ENCODE data around the gene NTM.
A peak's percentile ranks its signal among the peaks of the same experiment; 100 is the strongest.

NTM gene

GRCh38 chr11:131370090-131370751 is at the start of gene NTM:
NTM (plus strand) TSS chr11:131370615.
- DNase-seq = peak; percentile 54

DNA sequence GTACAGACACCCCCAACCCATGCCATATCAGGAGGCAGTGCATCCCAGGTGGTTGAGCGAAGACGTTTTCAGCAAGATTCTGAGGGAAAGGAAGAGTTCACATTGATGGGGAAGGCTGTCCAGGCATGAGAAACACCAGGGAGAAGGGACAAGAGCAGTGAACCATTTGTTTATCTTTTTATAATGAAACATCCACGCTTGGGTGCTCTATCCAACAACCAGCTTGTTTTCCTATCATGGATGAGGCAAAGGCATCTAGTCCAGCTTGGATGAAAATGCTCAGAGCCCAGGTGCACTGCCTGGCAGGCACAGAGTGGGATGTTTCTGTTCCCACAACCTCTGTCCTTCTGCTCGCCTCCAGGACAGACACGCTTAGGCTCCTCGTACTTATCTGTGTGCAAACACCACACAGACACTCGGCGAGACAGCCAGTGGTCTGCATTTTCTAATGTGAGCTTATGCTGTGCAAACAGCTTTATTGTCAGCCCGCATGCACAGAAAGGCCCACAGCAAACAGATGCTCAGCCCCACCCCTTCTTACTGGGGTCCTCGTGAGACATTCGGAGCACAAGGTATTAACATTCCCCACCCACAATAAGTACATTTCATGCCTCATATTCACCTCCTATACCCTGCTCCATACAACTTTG is 45.4 kb upstream of the NTM start:
- no peak for DNase-seq

- DNase-seq = no peak
These were observed 43.6 kb upstream of the NTM start for GRCh38 chr11:131326829-131327228.

DNA sequence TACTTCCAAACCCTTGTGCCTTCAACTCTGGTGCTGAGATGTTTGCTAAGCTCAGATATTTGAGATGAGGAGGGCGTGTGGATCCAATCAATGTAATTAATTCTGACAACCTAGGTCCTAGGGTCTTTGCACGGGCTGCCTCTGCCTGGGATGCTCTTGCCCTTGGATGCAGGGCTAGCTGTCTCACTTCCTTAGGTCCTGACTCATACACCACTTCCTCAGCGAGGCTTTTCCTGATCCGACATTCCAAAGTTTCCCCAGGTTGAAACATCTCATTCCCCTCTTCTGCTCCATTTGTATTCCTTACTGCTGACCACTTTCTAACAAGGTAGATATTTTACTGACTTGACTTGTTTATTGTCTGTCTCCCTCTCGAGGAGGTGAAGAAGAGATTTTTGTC is 43.0 kb upstream of the NTM start:
- peak; percentile 48 for DNase-seq

DNA sequence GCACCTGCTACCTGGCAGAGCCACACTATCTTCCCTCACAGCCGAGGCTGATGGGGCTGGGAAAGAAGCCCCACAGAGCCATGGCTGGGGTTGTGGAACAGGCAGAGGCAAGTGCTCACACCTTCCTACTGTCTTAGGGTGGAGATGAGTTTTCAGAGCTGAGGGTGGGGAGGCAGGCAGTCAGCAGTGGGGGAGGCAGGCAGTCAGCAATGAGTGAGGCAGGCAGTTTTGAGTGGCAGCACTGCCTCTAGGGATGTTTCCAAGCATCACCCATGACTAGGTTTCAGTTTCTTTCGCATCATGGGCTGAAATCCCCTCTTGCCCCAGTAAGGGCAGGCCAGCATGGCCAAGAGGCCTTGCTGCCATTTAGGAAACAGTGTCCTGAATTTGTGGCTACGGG is 41.6 kb upstream of the NTM start:
- DNase-seq = no peak

DNA sequence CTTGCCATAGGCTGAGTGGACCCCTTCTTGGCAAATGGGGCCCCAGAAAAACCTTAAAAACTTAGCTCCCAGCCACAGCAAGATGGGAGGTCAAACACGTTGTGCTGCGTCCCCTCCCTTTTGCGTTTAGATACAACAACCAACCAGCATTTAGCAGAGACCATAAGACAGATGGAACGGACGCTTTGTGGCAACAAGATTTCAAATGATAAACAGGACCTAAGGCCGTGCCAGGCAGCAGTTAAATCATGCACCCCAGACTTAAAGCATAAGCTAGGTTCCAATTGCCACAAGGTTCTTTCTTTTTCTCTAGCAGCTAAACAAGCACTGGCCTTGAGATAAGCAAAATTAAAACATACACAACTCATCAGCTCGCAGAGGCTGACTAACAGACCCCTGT is 39.4 kb upstream of the NTM start:
- DNase-seq = no peak

GRCh38 chr11:131331546-131331945 is 38.9 kb upstream of the NTM start:
- no peak for DNase-seq

DNA sequence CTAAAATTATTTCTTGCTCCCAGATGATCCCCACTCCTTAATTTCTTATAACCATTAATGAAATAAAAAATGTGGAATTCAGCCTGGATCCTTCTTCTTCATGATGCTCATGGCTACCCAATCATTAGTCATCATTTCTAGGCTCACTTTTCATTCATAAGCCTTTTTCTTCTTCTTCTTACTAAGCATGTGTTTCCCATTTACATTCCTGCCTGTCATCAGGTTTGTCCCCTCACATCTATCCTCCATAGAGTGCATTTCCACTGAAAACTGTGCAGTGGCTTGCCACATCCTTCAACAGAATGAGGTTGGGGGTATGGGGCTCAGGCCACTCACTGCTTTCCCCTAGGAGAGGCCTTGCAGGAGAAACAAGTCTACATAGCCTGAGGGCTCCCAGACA is 35.8 kb upstream of the NTM start:
- DNase-seq = peak; percentile 32

DNA sequence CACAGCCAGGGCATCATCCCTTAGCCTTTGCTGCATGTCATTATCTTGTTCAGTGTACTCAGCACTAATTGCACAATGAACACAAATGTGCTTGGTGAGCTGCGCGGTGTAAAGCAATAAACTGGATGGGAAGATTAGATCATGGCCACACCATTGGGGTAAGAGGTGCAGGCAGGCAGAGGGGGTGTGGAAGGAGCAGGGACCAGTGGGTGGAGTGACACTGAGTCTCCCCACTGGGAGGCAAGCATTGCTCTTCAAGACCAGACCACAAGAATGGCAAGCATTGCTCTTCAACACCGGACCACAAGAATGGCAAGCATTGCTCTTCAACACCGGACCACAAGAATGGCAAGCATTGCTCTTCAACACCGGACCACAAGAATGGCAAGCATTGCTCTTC is 28.5 kb upstream of the NTM start:
- DNase-seq = peak; percentile 85

- peak; percentile 53 for DNase-seq
These were observed 28.0 kb upstream of the NTM start for GRCh38 chr11:131342442-131342841.

- DNase-seq = no peak
These were observed 25.0 kb upstream of the NTM start for GRCh38 chr11:131345406-131345805.

GRCh38 chr11:131349368-131350086 is 20.9 kb upstream of the NTM start:
- no peak for DNase-seq

DNA sequence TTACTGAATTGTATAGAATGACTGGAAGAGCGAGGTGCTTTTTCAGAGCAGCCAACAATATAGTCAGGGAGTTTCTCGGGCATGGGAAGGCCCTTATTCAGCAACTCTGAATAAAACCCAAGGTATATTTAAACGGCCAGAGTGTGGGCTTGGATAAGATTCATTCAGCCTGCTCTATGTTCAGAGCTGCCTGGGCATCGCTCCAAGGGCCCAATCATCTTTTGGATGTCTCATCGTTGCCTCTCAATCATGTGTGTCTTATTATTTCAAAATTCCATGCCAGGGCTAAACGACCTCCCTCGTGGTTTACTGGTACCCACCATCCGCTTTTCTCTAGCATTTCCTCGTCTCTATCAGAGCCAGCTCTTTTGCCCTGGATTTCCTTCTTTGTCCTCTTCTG is 19.5 kb upstream of the NTM start:
- peak; percentile 27 for DNase-seq

- no peak for DNase-seq
These were observed 18.6 kb upstream of the NTM start for GRCh38 chr11:131351848-131352247.

- peak; percentile 17 for DNase-seq
These were observed 16.6 kb upstream of the NTM start for GRCh38 chr11:131353766-131354165.

DNA sequence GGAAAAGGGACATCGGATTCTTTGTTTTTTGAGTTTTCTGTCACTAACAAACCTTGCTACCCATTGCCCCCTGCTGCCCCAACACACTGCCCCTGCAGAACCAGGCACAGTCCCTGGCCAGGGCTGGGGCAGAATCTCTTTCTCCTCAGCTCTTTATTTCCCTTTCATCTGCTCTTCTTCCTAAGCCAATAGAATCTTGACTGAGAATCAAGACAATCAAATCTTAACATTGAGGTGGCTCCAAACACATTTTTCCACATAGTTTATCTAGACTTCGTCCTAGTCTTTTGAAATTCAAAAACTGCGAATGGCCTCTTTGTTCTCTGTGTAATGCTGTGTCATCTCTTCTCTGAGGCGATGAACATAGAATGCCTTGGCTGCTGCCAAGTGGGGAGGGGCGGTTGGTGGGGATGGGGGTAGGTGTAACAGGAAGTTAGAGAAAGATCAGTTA is 16.1 kb upstream of the NTM start:
- peak; percentile 30 for DNase-seq

DNA sequence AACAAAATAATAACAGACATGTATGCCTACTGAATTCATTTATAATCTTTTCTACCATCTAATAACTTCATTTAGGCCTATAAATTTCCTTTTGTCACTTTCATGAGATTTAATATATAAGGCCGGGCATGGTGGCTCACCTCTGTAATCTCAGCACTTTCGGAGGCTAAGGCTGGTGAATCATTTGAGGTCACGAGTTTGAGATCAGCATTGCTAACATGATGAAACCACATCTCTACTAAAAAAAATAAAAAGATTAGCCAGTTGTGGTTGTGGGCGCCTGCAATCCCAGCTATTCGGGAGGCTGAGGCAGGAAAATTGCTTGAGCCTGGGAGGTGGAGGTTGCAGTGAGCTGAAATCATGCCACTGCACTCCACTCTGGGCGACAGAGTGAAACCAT is 14.2 kb upstream of the NTM start:
- peak; percentile 74 for DNase-seq

DNA sequence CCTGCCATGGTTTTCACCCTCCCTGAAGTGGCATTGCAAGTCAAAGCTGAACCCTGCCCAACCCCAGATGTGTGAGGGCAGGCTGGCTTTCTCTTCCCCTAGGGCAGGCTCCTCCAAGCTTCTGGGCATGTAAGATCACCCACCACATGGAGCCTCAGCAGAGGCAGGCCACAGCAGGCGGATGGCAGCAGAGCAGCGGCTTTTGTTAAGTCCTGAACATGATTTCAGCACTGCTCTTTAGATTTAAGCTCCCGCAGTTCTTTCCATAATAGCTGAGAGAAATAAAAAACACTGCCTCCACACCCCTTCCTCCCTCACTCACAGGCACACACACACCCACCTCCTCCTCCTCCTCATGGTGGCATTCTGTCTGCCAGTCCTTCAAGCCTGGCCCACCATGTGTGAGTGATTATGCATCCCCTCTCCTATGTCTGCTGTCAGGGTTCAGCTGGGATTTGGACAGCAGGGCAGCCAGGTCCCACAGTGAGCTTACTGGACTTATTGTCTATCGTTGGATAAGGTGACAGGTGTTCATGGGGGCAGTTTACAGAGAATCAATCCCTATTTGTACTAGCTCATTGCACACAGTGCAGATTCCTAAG is 5.0 kb upstream of the NTM start:
- DNase-seq = no peak

- no peak for DNase-seq
These were observed 731 bp downstream of the NTM start for GRCh38 chr11:131370901-131371790.

DNA sequence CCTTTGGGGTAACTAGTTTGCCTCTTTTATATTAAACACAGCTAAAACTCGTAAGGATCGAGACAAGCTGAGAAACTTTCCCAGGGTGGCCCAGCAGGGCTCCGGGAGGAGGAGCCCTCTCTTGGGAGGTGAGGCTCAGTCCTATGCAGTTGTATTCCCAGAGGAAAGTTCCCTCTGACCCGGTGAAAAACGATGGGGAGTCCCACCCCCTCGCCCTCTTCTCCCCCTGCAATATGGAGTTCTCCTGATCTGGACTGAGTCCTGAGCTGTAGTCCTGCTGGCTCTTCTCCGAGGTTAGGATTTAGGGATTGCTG is 1.3 kb downstream of the NTM start:
- no peak for DNase-seq

DNA sequence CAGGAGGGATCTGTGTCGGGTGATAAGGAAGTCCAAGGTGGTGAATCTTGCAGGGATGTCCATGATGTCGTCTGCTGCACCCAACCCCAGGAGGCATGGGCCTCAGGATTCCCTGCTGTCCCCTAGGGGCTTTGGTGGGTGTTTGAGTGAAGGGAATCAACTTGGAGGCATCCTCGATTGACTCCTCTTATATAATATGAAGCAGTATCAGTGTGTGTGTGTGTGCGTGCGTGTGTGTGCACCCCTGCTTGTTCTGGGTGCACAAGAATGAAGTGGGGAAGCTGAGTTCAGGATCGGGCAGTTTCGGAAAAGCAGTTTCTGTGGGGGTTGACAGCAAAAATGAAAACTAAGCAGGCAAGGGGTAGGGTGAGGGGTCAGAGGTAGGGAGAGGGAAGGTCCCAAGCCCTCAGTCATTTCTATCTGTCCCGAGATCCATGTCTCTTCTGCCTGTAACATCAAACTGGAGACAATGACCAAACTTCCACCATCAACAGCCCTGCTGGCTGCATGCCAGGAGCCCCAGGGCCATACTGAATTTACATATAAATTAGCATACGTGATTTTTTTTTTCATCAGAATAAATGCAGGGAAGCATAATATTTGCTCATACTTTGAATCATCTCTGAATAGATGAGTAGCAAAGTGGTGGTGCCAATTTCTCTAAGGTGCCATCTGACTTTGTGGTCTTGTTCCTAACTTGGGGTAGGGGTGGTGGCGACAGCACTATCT is 2.0 kb downstream of the NTM start:
- no peak for DNase-seq

DNA sequence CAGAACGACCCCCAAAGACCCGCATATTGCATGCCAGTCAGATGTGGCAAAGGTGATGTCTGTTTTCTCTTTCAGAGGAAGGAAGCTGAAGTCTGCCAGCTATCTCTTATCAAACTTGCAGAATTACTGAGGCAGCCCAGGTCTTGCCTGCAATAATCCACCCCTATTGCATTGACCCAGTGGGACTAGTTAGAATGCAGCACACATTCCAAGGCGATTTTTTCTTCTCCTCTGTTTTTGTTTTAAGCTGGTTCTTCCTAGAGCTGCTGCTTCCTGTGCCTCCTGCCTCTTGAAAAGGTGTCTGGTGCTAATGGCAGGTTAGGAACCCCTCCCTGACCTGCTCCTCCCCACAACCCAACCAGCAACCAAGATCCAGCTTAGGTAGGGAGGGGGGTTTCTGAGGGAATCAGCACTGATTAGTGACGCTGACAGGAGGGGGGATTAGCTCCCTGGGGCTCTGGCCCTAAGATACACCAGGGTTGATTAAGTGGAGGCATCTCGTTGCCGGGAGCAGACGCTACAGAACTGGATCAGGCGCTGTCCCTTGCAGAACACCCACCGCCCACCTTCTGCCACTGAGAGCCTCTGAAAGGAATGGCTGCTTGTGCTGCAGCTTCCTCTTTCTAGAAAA is 2.8 kb downstream of the NTM start:
- DNase-seq = no peak

Measured in fibroblast of skin of right quadriceps (primary cell).